ENCODE results near the gene TRNT1. TPM values are rescaled to one million over a fixed set of nuclear protein-coding genes. Genes with fewer than 3 reads are reported as not detected.

Gene TRNT1
- total and polyA plus RNA-seq, 12 donors = 8.4 to 32.9 (median 16.6) TPM

- peak in 2 of 7 donors; percentile 24 to 37 for DNase-seq
- intact Hi-C loops (cut with DNase I) = no loop called here
- Histone ChIP-seq H3K4me1 (replicated peaks in 1 of 2) (peaks cover 15 to 33% of the 10 kb centered on the region in 2 donors), H3K27ac (peak overlapping the region in 2 of 5 donors; percentile 3 to 70), H3K4me3 (peak overlapping the region in 1 of 4 donors; percentile 96), H3K27me3 (no peaks in the 10 kb centered on the region), H3K36me3 (replicated peaks in 1 of 2) (peaks cover 0 to 15% of the 10 kb centered on the region in 2 donors), H3K9me3 (replicated peaks in 1 of 3) (no peaks in the 10 kb centered on the region)
- no peak for TF ChIP-seq POLR2A (IDR thresholded peaks at IDR 0.05)
- TF ChIP-seq CTCF (IDR thresholded peaks at IDR 0.05) = no peak
- WGBS, 4 donors = 34 to 40% (median 38%) methylated on average over 10 of the region's 10 CpGs
Measured at GRCh38 chr3:3177861-3178497, 51.2 kb downstream of the TRNT1 start.

DNA sequence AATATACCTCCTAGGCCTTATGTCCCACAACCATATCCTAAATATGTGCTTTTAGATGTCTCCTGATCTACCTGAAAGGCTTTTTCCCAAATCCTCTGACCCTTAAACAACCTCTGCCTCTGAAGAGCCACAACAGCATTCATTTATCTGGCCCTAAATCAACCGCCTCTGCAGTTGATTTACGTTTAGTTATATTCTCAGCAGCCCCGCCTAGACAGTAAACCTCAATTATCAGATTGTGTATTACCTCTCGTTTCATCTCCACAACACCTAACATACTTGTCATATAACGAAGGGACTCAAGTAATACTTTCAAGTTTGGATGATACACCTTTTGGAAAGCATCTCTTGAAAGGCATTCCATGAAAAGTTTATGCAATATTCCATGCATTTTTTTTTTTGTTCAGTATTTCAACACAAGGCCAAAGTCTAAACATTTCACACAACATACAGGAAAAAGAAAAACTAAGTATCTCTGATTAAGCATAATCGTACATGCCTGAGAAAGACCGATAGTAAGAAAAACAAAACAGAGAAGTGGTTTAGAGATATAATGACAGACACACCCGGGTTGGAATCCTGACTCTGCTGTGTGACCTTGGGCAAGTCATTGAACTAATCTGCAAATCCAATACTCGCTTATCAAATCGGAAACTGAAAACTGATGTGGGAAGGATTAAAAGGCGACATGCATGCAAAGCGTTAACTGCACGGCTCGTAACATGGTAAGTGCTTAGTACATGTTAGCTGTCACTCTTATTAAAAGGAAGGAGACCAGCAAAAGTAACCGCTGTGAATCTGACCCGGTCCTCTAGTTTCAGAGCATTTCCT lies 52.0 kb downstream of the TRNT1 start:
- Histone ChIP-seq H3K27me3 (no peaks in the 10 kb centered on the region), H3K4me1 (replicated peaks in 1 of 2) (peaks cover 15 to 30% of the 10 kb centered on the region in 2 donors), H3K4me3 (peak overlapping the region; percentile 63 to 96 (median 76)), H3K27ac (peak overlapping the region in 4 of 5 donors; percentile 65 to 85 (median 72)), H3K9me3 (replicated peaks in 1 of 3) (no peaks in the 10 kb centered on the region), H3K36me3 (replicated peaks in 1 of 2) (peaks cover 0 to 7% of the 10 kb centered on the region in 2 donors)
- 12 to 17% (median 15%) methylated on average over 16 of the region's 16 CpGs for WGBS, 4 donors
- no peak for DNase-seq
- intact Hi-C loops (cut with DNase I) = no loop called here
- TF ChIP-seq POLR2A (IDR thresholded peaks at IDR 0.05) (no peak), CTCF (IDR thresholded peaks at IDR 0.05) (no peak)

- peak; percentile 84 to 92 (median 88) for DNase-seq
- intact Hi-C loops (cut with DNase I) = no loop called here
- Histone ChIP-seq H3K4me1 (replicated peaks in 1 of 2) (peaks cover 15 to 25% of the 10 kb centered on the region in 2 donors), H3K36me3 (replicated peaks in 1 of 2) (no peaks in the 10 kb centered on the region), H3K4me3 (peak within 1 kb of the TSS; percentile 63 to 96 (median 76)), H3K27ac (peak within 1 kb of the TSS in 4 of 5 donors; percentile 65 to 85 (median 72)), H3K9me3 (replicated peaks in 1 of 3) (no peaks in the 10 kb centered on the region), H3K27me3 (no peaks in the 10 kb centered on the region)
- WGBS, 4 donors = 0 to 2% (median 1%) methylated on average over 6 to 56 of the region's 56 CpGs
- TF ChIP-seq CTCF (IDR thresholded peaks at IDR 0.05) = peak; percentile 78 to 99 (median 98)
- peak; percentile 36 to 86 for TF ChIP-seq POLR2A (IDR thresholded peaks at IDR 0.05)
Measured at GRCh38 chr3:3179407-3180094, 52.8 kb downstream of the TRNT1 start, which contains the start of gene CRBN. CRBN (minus strand) TSS chr3:3179691; CDS start chr3:3179687, 4 bp downstream.

DNA sequence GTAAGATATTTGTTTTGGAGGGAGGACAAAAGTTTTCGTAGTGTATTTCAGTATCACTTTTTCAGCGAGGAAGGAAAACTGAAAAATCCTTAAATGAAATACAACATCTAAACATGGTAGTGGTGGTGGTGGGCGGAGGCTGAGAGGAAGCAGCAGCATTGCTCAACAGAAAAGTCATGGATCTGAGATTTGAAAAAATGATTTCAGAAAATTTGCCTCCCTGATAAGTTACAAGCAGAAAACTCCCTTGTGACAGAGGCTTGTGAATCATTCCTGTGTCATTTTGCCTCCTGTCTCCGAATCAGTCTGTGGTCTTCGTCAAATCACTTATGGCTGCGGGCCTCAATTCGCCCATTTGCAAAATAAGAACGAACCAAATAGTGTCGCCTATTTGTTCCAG lies 53.7 kb downstream of the TRNT1 start:
- Histone ChIP-seq H3K4me3 (no peak overlapping the region), H3K27ac (no peak overlapping the region), H3K9me3 (replicated peaks in 1 of 3) (no peaks in the 10 kb centered on the region), H3K36me3 (replicated peaks in 1 of 2) (no peaks in the 10 kb centered on the region), H3K4me1 (replicated peaks in 1 of 2) (peaks cover 15 to 25% of the 10 kb centered on the region in 2 donors), H3K27me3 (no peaks in the 10 kb centered on the region)
- DNase-seq = no peak
- intact Hi-C loops (cut with DNase I) = no loop called here
- 70 to 73% (median 73%) methylated on average over 9 of the region's 9 CpGs for WGBS, 4 donors
- TF ChIP-seq CTCF (IDR thresholded peaks at IDR 0.05) (no peak), POLR2A (IDR thresholded peaks at IDR 0.05) (no peak)
